HepG2 (cell line): Measurements from ENCODE around the gene SURF6. TPM values are rescaled to one million over a fixed set of nuclear protein-coding genes. Genes with fewer than 3 reads are reported as not detected.

ENCODE experiments used
- BRD4 ChIP-seq: sonication (generic); formaldehyde crosslinking; IDR thresholded peaks from 2 replicates; pipeline ENCODE4 v1.4.0; 2020; ENCODE audit warnings: missing genetic modification reagents
- CHCHD3 ChIP-seq: sonication (generic); formaldehyde crosslinking; IDR thresholded peaks from 2 replicates; pipeline ENCODE4 v1.8.0; 2022; ENCODE audit warnings: mild to moderate bottlenecking, missing genetic modification reagents, moderate library complexity
- FOXA3 ChIP-seq: IDR thresholded peaks from 2 replicates; pipeline ENCODE4 v1.6.1; 2016; ENCODE audit warnings: missing genetic modification reagents, missing compliant biosample characterization
- MTA1 ChIP-seq: sonication (generic); formaldehyde crosslinking; IDR thresholded peaks from 2 replicates; pipeline ENCODE4 v1.4.0; 2020; ENCODE audit warnings: missing genetic modification reagents, mild to moderate bottlenecking, borderline replicate concordance
- NR2F6 ChIP-seq, 2 experiments: IDR thresholded peaks; 2 replicates each; pipeline ENCODE4 v1.6.1; 2016; ENCODE audit warnings: antibody characterized with exemption in 1 of 2, mild to moderate bottlenecking in 1 of 2
- NRL ChIP-seq: sonication (generic); formaldehyde crosslinking; IDR thresholded peaks from 2 replicates; pipeline ENCODE4 v1.5.0; 2020; ENCODE audit warnings: missing genetic modification reagents, mild to moderate bottlenecking, moderate library complexity, borderline replicate concordance
- PHF8 ChIP-seq: sonication (generic); formaldehyde crosslinking; IDR thresholded peaks from 2 replicates; pipeline ENCODE4 v1.5.0; 2020; ENCODE audit warnings: missing genetic modification reagents
- PREB ChIP-seq: sonication (generic); formaldehyde crosslinking; IDR thresholded peaks from 2 replicates; pipeline ENCODE4 v1.4.0; 2020; ENCODE audit warnings: missing genetic modification reagents
- SRSF4 ChIP-seq: fragments of 200-400 bp; formaldehyde crosslinking; IDR thresholded peaks from one replicate; pipeline ENCODE4 v1.6.1; 2018; ENCODE audit warnings: mild to moderate bottlenecking, low read depth, low read length, moderate library complexity; ENCODE audit not compliant: poor library complexity, severe bottlenecking
- TRIM22 ChIP-seq: fragments of 450-650 bp; IDR thresholded peaks from 2 replicates; pipeline ENCODE4 v1.6.1; 2017
- YEATS4 ChIP-seq: sonication (generic); formaldehyde crosslinking; IDR thresholded peaks from 2 replicates; pipeline ENCODE4 v1.4.0; 2020; ENCODE audit warnings: missing genetic modification reagents, borderline replicate concordance
- ZBED4 ChIP-seq: sonication (generic); formaldehyde crosslinking; IDR thresholded peaks from 2 replicates; pipeline ENCODE4 v1.4.0; 2020; ENCODE audit warnings: missing genetic modification reagents, borderline replicate concordance
- ZNF124 ChIP-seq: sonication (generic); formaldehyde crosslinking; IDR thresholded peaks from 2 replicates; pipeline ENCODE4 v1.4.0; 2020; ENCODE audit warnings: missing genetic modification reagents
- ZNF18 ChIP-seq: sonication (generic); formaldehyde crosslinking; IDR thresholded peaks from 2 replicates; pipeline ENCODE4 v1.8.0; 2022; ENCODE audit warnings: mild to moderate bottlenecking, missing genetic modification reagents; ENCODE audit not compliant: insufficient replicate concordance
- ZNF431 ChIP-seq: sonication (generic); formaldehyde crosslinking; IDR thresholded peaks from 2 replicates; pipeline ENCODE4 v1.9.0; 2022; ENCODE audit warnings: missing genetic modification reagents, low read depth, mild to moderate bottlenecking, borderline replicate concordance
- ZNF543 ChIP-seq: sonication (generic); formaldehyde crosslinking; IDR thresholded peaks from 2 replicates; pipeline ENCODE4 v1.4.0; 2020; ENCODE audit warnings: mild to moderate bottlenecking, missing genetic modification reagents
- ZNF784 ChIP-seq: sonication (generic); formaldehyde crosslinking; IDR thresholded peaks from 2 replicates; pipeline ENCODE4 v1.5.1; 2020; ENCODE audit warnings: missing genetic modification reagents, mild to moderate bottlenecking, borderline replicate concordance
- ZNF891 ChIP-seq: sonication (generic); formaldehyde crosslinking; IDR thresholded peaks from 2 replicates; pipeline ENCODE4 v1.5.0; 2020; ENCODE audit warnings: mild to moderate bottlenecking, missing genetic modification reagents
- polyA plus RNA-seq, 8 experiments: library from polyadenylated mRNA; depleted of rRNA in 3 of 8; stranded (reverse) in 7 of 8; unstranded in 1 of 8; fragments of >200 nt; fragmentation: Illumina TruSeq in 4 of 8; extraction: Trizol in 4 of 8; gene quantifications; 2 replicates each; pipeline versions ENCODE4 v1.2.1 to v1.2.3, GENCODE V29; 2011 to 2016; ENCODE audit warnings: low read depth in 4 of 8, missing spikeins in 1 of 8, mixed read lengths in 1 of 8; ENCODE audit not compliant: insufficient read depth in 1 of 8
- total RNA-seq, 5 experiments: library from RNA; depleted of rRNA; stranded (reverse); fragments of >200 nt; fragmentation: Illumina TruSeq; extraction: Trizol; gene quantifications; 2 replicates each; pipeline ENCODE4 v1.2.3, GENCODE V29; 2016; ENCODE audit warnings: low read depth in 1 of 5

Gene SURF6
- total and polyA plus RNA-seq, 2 of the 13 experiments (the other 11 are each of a cell fraction or from before 2014, with no cell fraction given): 5.9 to 14.7 TPM

- TF ChIP-seq ZBED4 (CRISPR knock-in tag): no peak; the same call in 1 of the 2 replicates
- no peak for TF ChIP-seq TRIM22
- peak; percentile 45; the same call in 1 of the 2 replicates for TF ChIP-seq NRL (CRISPR knock-in tag)
- TF ChIP-seq FOXA3 (CRISPR knock-in tag): peak; percentile 38; the same call in 1 of the 2 replicates
- no peak for TF ChIP-seq ZNF784 (CRISPR knock-in tag)
- peak; percentile 95 for TF ChIP-seq YEATS4 (CRISPR knock-in tag)
- TF ChIP-seq SRSF4: no peak
- TF ChIP-seq ZNF431 (CRISPR knock-in tag): peak; percentile 31; the same call in 1 of the 2 replicates
- peak; percentile 69; the same call in 1 of the 2 replicates for TF ChIP-seq CHCHD3
- no peak for TF ChIP-seq PREB (CRISPR knock-in tag)
- no peak for TF ChIP-seq NR2F6 (IDR thresholded peaks at IDR 0.05)
- TF ChIP-seq NR2F6 (CRISPR knock-in tag; IDR thresholded peaks at IDR 0.05): no peak
- TF ChIP-seq PHF8 (CRISPR knock-in tag): peak; percentile 59
- peak; percentile 82 for TF ChIP-seq MTA1 (CRISPR knock-in tag)
- no peak for TF ChIP-seq ZNF18 (CRISPR knock-in tag)
- TF ChIP-seq ZNF543: 0 out of 2 replicates have a peak, but pooled peaks have one; percentile 58
- TF ChIP-seq ZNF124 (CRISPR knock-in tag): 0 out of 2 replicates have a peak, but pooled peaks have one; percentile 13
- peak; percentile 33; the same call in 1 of the 2 replicates for TF ChIP-seq ZNF891 (CRISPR knock-in tag)
- peak; percentile 56 for TF ChIP-seq BRD4 (CRISPR knock-in tag)
Observed at GRCh38 chr9:133375724-133376654, 40.0 kb upstream of the SURF6 start, which contains the start of the genes STKLD1 and SURF4 (continued).
